ENCODE data around the gene SH3BP5L. TPM values are rescaled to one million over a fixed set of nuclear protein-coding genes. Genes with fewer than 3 reads are reported as not detected.

The SH3BP5L gene
- total and polyA plus RNA-seq, 2 of the 13 experiments (the other 11 are each of a cell fraction or from before 2014, with no cell fraction given): 10.3 to 14.9 TPM

DNA sequence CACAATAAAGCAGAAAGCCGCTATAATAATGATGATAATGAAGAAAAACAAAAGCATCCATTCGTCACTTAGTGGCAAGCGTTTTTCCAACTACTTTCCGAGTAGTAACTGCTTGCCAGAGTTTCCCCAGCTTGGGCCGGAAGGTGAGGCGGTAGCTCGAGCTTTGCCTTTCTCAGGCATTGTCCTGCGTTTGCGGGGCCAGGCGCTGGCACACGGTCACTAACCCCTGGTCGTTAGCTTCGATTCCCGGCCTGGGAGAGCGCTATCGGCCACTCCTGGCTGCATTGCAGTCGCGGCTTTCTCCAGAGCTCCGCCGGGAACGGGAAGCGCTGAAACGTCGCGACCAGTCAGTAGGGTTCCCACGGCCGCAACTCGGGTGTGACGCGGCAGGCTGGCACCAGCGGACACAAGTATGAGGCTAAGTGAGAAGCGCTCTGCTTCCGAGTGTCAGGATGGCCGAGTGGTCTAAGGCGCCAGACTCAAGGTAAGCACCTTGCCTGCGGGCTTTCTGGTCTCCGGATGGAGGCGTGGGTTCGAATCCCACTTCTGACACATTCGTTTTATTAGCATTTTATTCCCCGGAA, 47.8 kb upstream of the SH3BP5L start (continued):
- TF ChIP-seq, protein P1, sequence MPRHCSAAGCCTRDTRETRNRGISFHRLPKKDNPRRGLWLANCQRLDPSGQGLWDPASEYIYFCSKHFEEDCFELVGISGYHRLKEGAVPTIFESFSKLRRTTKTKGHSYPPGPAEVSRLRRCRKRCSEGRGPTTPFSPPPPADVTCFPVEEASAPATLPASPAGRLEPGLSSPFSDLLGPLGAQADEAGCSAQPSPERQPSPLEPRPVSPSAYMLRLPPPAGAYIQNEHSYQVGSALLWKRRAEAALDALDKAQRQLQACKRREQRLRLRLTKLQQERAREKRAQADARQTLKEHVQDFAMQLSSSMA (CRISPR knock-in tag; IDR thresholded peaks at IDR 0.05): 0 out of 2 replicates have a peak, but pooled peaks have one; percentile 50
- TF ChIP-seq AHR (CRISPR knock-in tag; IDR thresholded peaks at IDR 0.05) (0 out of 2 replicates have a peak, but pooled peaks have one; percentile 24), ZNF567 (CRISPR knock-in tag; IDR thresholded peaks at IDR 0.05; ENCODE audit: borderline replicate concordance) (peak; percentile 86; the same call in 1 of the 2 replicates), RBM22 (optimal IDR thresholded peaks at IDR 0.05; ENCODE audit: low read length) (peak; percentile 74), ZNF547 (CRISPR knock-in tag; IDR thresholded peaks at IDR 0.05) (peak; percentile 81; the same call in 1 of the 2 replicates), KDM4B (CRISPR knock-in tag; IDR thresholded peaks at IDR 0.05) (no peak), ZNF761 (CRISPR knock-in tag; conservative IDR thresholded peaks at IDR 0.05) (no peak), SP140L (CRISPR knock-in tag; IDR thresholded peaks at IDR 0.05; ENCODE audit: borderline replicate concordance) (no peak), REXO4 (CRISPR knock-in tag; IDR thresholded peaks at IDR 0.05; ENCODE audit: borderline replicate concordance) (no peak), SNAPC2 (CRISPR knock-in tag; IDR thresholded peaks at IDR 0.05) (peak; percentile 87; the same call in 1 of the 2 replicates), ATF7-NPFF (CRISPR knock-in tag; IDR thresholded peaks at IDR 0.05; ENCODE audit: low read depth) (peak; percentile 63; the same call in 1 of the 2 replicates)
- TF ChIP-seq, protein P2, sequence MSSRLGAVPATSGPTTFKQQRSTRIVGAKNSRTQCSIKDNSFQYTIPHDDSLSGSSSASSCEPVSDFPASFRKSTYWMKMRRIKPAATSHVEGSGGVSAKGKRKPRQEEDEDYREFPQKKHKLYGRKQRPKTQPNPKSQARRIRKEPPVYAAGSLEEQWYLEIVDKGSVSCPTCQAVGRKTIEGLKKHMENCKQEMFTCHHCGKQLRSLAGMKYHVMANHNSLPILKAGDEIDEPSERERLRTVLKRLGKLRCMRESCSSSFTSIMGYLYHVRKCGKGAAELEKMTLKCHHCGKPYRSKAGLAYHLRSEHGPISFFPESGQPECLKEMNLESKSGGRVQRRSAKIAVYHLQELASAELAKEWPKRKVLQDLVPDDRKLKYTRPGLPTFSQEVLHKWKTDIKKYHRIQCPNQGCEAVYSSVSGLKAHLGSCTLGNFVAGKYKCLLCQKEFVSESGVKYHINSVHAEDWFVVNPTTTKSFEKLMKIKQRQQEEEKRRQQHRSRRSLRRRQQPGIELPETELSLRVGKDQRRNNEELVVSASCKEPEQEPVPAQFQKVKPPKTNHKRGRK (CRISPR knock-in tag; IDR thresholded peaks at IDR 0.05): no peak
- TF ChIP-seq, protein P3, sequence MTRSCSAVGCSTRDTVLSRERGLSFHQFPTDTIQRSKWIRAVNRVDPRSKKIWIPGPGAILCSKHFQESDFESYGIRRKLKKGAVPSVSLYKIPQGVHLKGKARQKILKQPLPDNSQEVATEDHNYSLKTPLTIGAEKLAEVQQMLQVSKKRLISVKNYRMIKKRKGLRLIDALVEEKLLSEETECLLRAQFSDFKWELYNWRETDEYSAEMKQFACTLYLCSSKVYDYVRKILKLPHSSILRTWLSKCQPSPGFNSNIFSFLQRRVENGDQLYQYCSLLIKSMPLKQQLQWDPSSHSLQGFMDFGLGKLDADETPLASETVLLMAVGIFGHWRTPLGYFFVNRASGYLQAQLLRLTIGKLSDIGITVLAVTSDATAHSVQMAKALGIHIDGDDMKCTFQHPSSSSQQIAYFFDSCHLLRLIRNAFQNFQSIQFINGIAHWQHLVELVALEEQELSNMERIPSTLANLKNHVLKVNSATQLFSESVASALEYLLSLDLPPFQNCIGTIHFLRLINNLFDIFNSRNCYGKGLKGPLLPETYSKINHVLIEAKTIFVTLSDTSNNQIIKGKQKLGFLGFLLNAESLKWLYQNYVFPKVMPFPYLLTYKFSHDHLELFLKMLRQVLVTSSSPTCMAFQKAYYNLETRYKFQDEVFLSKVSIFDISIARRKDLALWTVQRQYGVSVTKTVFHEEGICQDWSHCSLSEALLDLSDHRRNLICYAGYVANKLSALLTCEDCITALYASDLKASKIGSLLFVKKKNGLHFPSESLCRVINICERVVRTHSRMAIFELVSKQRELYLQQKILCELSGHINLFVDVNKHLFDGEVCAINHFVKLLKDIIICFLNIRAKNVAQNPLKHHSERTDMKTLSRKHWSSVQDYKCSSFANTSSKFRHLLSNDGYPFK (CRISPR knock-in tag; IDR thresholded peaks at IDR 0.05; ENCODE audit: borderline replicate concordance): peak; percentile 80; the same call in 1 of the 2 replicates
- TF ChIP-seq, protein P4, sequence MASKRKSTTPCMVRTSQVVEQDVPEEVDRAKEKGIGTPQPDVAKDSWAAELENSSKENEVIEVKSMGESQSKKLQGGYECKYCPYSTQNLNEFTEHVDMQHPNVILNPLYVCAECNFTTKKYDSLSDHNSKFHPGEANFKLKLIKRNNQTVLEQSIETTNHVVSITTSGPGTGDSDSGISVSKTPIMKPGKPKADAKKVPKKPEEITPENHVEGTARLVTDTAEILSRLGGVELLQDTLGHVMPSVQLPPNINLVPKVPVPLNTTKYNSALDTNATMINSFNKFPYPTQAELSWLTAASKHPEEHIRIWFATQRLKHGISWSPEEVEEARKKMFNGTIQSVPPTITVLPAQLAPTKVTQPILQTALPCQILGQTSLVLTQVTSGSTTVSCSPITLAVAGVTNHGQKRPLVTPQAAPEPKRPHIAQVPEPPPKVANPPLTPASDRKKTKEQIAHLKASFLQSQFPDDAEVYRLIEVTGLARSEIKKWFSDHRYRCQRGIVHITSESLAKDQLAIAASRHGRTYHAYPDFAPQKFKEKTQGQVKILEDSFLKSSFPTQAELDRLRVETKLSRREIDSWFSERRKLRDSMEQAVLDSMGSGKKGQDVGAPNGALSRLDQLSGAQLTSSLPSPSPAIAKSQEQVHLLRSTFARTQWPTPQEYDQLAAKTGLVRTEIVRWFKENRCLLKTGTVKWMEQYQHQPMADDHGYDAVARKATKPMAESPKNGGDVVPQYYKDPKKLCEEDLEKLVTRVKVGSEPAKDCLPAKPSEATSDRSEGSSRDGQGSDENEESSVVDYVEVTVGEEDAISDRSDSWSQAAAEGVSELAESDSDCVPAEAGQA (IDR thresholded peaks at IDR 0.05; ENCODE audit: low read depth): peak; percentile 17; the same call in 1 of the 2 replicates
- TF ChIP-seq, protein P4 (CRISPR knock-in tag; IDR thresholded peaks at IDR 0.05; ENCODE audit: borderline replicate concordance): peak; percentile 73; the same call in 1 of the 2 replicates
- TF ChIP-seq, protein P5, sequence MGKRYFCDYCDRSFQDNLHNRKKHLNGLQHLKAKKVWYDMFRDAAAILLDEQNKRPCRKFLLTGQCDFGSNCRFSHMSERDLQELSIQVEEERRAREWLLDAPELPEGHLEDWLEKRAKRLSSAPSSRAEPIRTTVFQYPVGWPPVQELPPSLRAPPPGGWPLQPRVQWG (CRISPR knock-in tag; IDR thresholded peaks at IDR 0.05; ENCODE audit: borderline replicate concordance, low read depth): no peak
